WTC11 (cell line): ENCODE measurements around the gene STK24. TPM values are rescaled to one million over a fixed set of nuclear protein-coding genes. Genes with fewer than 3 reads are reported as not detected.

ENCODE experiments used
- ATAC-seq: fragments of 200-7000 bp; cut with Tn5 transposase; 2 replicates; pipeline ENCODE4 v1.10.0; 2021; ENCODE audit warnings: mild to moderate bottlenecking, moderate library complexity
- CTCF ChIA-PET: fragments of 300-600 bp; sonication (Branson Sonifier 250); formaldehyde crosslinking; loops from one replicate; lab custom pipeline; 2021; ENCODE audit warnings: antibody characterized with exemption; lab: Charles Lee
- POLR2A ChIA-PET: fragments of 350-600 bp; sonication (Branson Sonifier 250); formaldehyde crosslinking; loops from one replicate; lab custom pipeline; 2021; ENCODE audit warnings: antibody characterized with exemption; lab: Charles Lee
- DNase-seq: peaks from one replicate; pipeline ENCODE4 v3.0.0; 2021; ENCODE audit warnings: low spot score
- H3K27ac Mint-ChIP-seq: 2 replicates; pipeline ENCODE4 v1.8.0; 2021; ENCODE audit warnings: mixed read lengths
- H3K27me3 Mint-ChIP-seq: 2 replicates; pipeline ENCODE4 v1.8.0; 2021; ENCODE audit warnings: low read depth, mild to moderate bottlenecking, moderate library complexity, mixed read lengths
- H3K36me3 Mint-ChIP-seq: 2 replicates; pipeline ENCODE4 v1.8.0; 2021; ENCODE audit warnings: mixed read lengths
- H3K4me1 Mint-ChIP-seq: 2 replicates; pipeline ENCODE4 v1.8.0; 2022; ENCODE audit warnings: mixed read lengths
- H3K4me3 Mint-ChIP-seq: 2 replicates; pipeline ENCODE4 v1.8.0; 2021; ENCODE audit warnings: mild to moderate bottlenecking, moderate library complexity, mixed read lengths
- H3K9me3 Mint-ChIP-seq: 2 replicates; pipeline ENCODE4 v1.8.0; 2021; ENCODE audit warnings: mixed read lengths
- CTCF ChIP-seq: fragments of 200-600 bp; IDR thresholded peaks from 2 replicates; pipeline ENCODE4 v1.8.0; 2022; ENCODE audit warnings: antibody characterized with exemption
- E2F1 ChIP-seq: sonication (generic); formaldehyde crosslinking; IDR thresholded peaks from 2 replicates; pipeline ENCODE4 v1.8.0; 2022; ENCODE audit warnings: mild to moderate bottlenecking, missing genetic modification reagents
- E2F4 ChIP-seq: sonication (generic); formaldehyde crosslinking; IDR thresholded peaks from 2 replicates; pipeline ENCODE4 v1.8.1; 2022; ENCODE audit warnings: low read depth, mild to moderate bottlenecking, moderate library complexity, missing genetic modification reagents, borderline replicate concordance
- E2F5 ChIP-seq: sonication (generic); formaldehyde crosslinking; IDR thresholded peaks from 2 replicates; pipeline ENCODE4 v1.8.1; 2022; ENCODE audit warnings: mild to moderate bottlenecking, moderate library complexity, missing genetic modification reagents
- ERG ChIP-seq: fragments of 250-450 bp; sonication (Bioruptor Pico); IDR thresholded peaks from 2 replicates; pipeline ENCODE4 v1.8.0; 2021; ENCODE audit warnings: mild to moderate bottlenecking
- HMGA2 ChIP-seq: fragments of 250-450 bp; sonication (Bioruptor Pico); IDR thresholded peaks from 2 replicates; pipeline ENCODE4 v1.4.0; 2021; ENCODE audit warnings: mild to moderate bottlenecking, moderate library complexity
- HMGXB4 ChIP-seq: sonication (generic); formaldehyde crosslinking; IDR thresholded peaks from 2 replicates; pipeline ENCODE4 v1.8.1; 2023; ENCODE audit warnings: mild to moderate bottlenecking, moderate library complexity, missing genetic modification reagents
- KAT7 ChIP-seq: sonication (generic); formaldehyde crosslinking; IDR thresholded peaks from 2 replicates; pipeline ENCODE4 v1.8.1; 2023; ENCODE audit warnings: missing genetic modification reagents, mild to moderate bottlenecking, borderline replicate concordance
- MXD4 ChIP-seq: fragments of 250-450 bp; sonication (Bioruptor Pico); IDR thresholded peaks from 2 replicates; pipeline ENCODE4 v1.8.0; 2021; ENCODE audit warnings: mild to moderate bottlenecking, moderate library complexity, borderline replicate concordance
- NFATC4 ChIP-seq: fragments of 250-450 bp; sonication (Bioruptor Pico); IDR thresholded peaks from 2 replicates; pipeline ENCODE4 v1.9.0; 2021; ENCODE audit warnings: mild to moderate bottlenecking
- NFYB ChIP-seq: sonication (generic); formaldehyde crosslinking; conservative IDR thresholded peaks from 2 replicates; pipeline ENCODE4 v1.8.0; 2022; ENCODE audit warnings: low read depth, missing genetic modification reagents
- TCF7 ChIP-seq: sonication (generic); formaldehyde crosslinking; IDR thresholded peaks from 2 replicates; pipeline ENCODE4 v1.8.0; 2022; ENCODE audit warnings: mild to moderate bottlenecking, low read depth, missing genetic modification reagents, moderate library complexity
- TEAD1 ChIP-seq: sonication (generic); formaldehyde crosslinking; IDR thresholded peaks from 2 replicates; pipeline ENCODE4 v1.8.0; 2022; ENCODE audit warnings: mild to moderate bottlenecking, missing genetic modification reagents
- TEAD4 ChIP-seq: sonication (generic); formaldehyde crosslinking; IDR thresholded peaks from 2 replicates; pipeline ENCODE4 v1.8.0; 2022; ENCODE audit warnings: mild to moderate bottlenecking, missing genetic modification reagents
- TP53 ChIP-seq: sonication (generic); formaldehyde crosslinking; IDR thresholded peaks from 2 replicates; pipeline ENCODE4 v1.8.1; 2023; ENCODE audit warnings: mild to moderate bottlenecking, missing genetic modification reagents
- ZNF396 ChIP-seq: fragments of 250-450 bp; sonication (Bioruptor Pico); IDR thresholded peaks from 2 replicates; pipeline ENCODE4 v1.8.0; 2021; ENCODE audit warnings: mild to moderate bottlenecking, moderate library complexity, borderline replicate concordance
- total RNA-seq: library from RNA; stranded (reverse); gene quantifications from 3 replicates; pipeline ENCODE4 v1.2.3, GENCODE V29; 2021

STK24 gene
- total RNA-seq, 1 experiment from 2014 or later = 138 TPM

GRCh38 chr13:98563071-98563470, 13.8 kb downstream of the STK24 start (continued):
- TF ChIP-seq TP53 (CRISPR knock-in tag) = no peak
- TF ChIP-seq MXD4 (CRISPR knock-in tag) = no peak
- no peak for TF ChIP-seq HMGA2
- no peak for TF ChIP-seq CTCF
- TF ChIP-seq NFATC4 (CRISPR knock-in tag) = no peak
- no peak for TF ChIP-seq E2F1 (CRISPR knock-in tag)
- TF ChIP-seq TCF7 (CRISPR knock-in tag) = no peak
- no peak for TF ChIP-seq E2F4 (CRISPR knock-in tag)
- TF ChIP-seq E2F5 (CRISPR knock-in tag) = no peak

- peaks cover 4% of the 10 kb centered on the region for H3K9me3 Mint-ChIP-seq
- ATAC-seq = peak; percentile 27
- 0 out of 2 replicates have a peak overlapping the region, but pooled peaks have one; percentile 0 for H3K4me3 Mint-ChIP-seq
- ChIA-PET POLR2A (no interaction called here), CTCF (interaction anchor here (1.6 kb wide), 1 partner anchor 94 kb away, joined by 5 read pairs; no protein-coding TSS in a partner anchor)
- H3K4me1 Mint-ChIP-seq = peaks cover 80% of the 10 kb centered on the region
- H3K27ac Mint-ChIP-seq = peak overlapping the region; percentile 64
- TF ChIP-seq KAT7 (CRISPR knock-in tag) (no peak), TCF7 (CRISPR knock-in tag) (no peak), HMGXB4 (CRISPR knock-in tag) (no peak), ERG (no peak), TEAD4 (no peak), TEAD1 (CRISPR knock-in tag) (no peak), ZNF396 (CRISPR knock-in tag) (no peak), NFYB (CRISPR knock-in tag) (no peak)
- no peak for DNase-seq
- H3K27me3 Mint-ChIP-seq = no peaks in the 10 kb centered on the region
- peaks cover 8% of the 10 kb centered on the region for H3K36me3 Mint-ChIP-seq
These were observed 17.7 kb downstream of the STK24 start for GRCh38 chr13:98559169-98559568.
